GM18517 (cell line): ENCODE measurements around the gene TCL1B.
A peak's percentile ranks its signal among the peaks of the same experiment; 100 is the strongest.

ENCODE experiments used
- ATAC-seq: cut with Tn5 transposase; IDR thresholded peaks from one replicate; pipeline ENCODE4 v1.9.1; 2021; ENCODE audit warnings: mild to moderate bottlenecking, moderate library complexity; ENCODE audit not compliant: unreplicated experiment

TCL1B gene

DNA sequence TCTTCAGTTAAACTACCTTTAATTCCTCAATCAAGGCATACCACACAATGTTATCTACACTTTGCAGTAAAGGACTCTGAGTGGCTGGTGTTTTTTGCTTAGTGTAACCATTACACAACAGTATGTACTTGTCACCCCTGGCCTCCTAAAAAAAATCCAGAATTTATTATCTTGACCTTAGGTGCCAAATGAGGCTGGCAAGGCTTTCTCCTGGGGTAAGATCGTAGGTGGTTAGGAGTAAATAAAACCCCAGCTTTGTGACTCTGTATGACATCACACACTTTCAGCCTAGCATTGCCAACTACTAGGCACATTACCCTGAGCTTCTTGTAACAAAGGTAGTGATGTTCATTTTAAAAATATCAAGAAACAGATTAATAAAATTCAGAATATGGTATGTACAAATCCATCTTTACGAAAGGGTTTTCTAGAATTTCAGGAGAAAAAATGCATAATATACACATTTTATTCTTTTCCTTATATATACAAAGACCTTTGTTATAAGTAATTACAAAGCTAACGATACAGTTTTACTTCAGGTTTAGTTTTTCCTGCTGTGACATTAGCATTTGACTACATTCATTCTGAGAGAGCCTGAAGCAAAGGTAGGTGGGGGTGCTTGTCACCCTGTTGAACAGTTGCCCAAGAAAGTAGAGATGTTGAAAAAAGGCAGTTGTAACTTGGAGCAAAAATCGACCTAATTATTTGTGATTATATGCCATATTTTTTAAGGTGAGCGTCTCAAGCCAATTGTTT lies 14.2 kb downstream of the TCL1B start:
- no peak for ATAC-seq

DNA sequence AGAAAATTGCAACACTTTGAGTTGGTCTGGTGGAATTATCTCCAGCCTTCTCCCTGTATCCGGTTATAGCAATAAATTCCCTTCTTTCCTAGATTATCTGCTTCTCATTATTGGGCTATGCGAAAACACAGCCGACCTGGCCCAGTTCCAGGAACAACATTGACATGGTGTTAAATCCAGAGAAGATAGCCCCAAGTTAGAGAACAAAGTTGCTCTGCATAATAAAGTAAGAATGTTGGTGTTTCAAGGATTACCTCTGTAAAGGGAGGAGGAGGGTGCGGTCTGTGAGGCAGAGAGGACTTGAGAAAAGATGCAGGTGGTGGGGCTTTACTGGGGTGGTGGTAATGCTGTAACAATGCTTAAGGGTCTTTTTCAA lies 15.6 kb downstream of the TCL1B start:
- no peak for ATAC-seq

DNA sequence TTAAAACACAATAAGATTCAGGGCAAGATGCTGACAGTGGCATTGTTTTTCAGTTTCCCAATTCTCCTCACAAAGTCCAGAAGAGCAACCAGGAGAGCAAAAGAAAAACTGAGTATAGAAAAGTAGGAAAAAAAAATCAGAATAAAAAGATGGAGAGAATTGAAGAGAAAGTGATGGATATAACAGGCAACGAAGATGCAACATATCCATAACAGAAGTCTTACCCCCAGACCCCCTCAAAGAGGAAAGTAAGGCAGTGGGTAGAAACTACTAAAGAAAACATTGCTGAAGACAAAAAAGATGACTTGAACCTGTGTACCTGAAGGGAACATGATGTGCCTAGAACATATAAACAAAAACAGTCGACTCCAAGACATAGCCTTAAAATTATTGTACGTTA lies 17.1 kb downstream of the TCL1B start:
- ATAC-seq: no peak

DNA sequence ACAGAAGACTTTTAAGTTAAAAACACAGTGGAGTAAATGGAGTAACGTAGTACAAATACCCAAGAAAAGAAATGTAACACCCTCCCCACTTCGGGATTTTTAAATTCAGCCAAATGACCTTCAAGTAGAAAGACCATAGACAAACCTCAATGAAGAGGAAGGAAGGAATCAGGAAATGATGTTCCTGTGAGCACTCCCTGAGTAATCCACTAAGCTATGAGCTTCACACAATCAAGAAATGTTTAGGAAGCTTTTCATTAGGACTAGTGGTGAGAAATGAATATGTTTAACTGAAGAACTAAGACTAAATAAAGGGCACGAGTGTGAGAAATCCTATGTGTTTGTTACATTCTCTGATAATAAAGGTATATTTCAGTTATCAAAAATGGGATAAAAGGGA lies 17.6 kb downstream of the TCL1B start:
- ATAC-seq: no peak

GRCh38 chr14:95705518-95705917 lies 19.3 kb downstream of the TCL1B start:
- no peak for ATAC-seq

GRCh38 chr14:95707327-95707726 lies 21.1 kb downstream of the TCL1B start:
- ATAC-seq: no peak

GRCh38 chr14:95710106-95710505 lies 23.9 kb downstream of the TCL1B start:
- no peak for ATAC-seq

- no peak for ATAC-seq
Measured at GRCh38 chr14:95711476-95712176, 25.4 kb downstream of the TCL1B start.

- ATAC-seq: no peak
Measured at GRCh38 chr14:95712398-95712797, 26.2 kb downstream of the TCL1B start.

GRCh38 chr14:95713596-95714371 lies 27.6 kb downstream of the TCL1B start, which contains the start of gene TCL1A:
Gene TCL1A, minus strand, starts transcription at chr14:95714125. Its CDS starts 59 bp downstream, at chr14:95714066.
- peak; percentile 63 for ATAC-seq

GRCh38 chr14:95722525-95723190 lies 36.4 kb downstream of the TCL1B start:
- ATAC-seq: no peak

DNA sequence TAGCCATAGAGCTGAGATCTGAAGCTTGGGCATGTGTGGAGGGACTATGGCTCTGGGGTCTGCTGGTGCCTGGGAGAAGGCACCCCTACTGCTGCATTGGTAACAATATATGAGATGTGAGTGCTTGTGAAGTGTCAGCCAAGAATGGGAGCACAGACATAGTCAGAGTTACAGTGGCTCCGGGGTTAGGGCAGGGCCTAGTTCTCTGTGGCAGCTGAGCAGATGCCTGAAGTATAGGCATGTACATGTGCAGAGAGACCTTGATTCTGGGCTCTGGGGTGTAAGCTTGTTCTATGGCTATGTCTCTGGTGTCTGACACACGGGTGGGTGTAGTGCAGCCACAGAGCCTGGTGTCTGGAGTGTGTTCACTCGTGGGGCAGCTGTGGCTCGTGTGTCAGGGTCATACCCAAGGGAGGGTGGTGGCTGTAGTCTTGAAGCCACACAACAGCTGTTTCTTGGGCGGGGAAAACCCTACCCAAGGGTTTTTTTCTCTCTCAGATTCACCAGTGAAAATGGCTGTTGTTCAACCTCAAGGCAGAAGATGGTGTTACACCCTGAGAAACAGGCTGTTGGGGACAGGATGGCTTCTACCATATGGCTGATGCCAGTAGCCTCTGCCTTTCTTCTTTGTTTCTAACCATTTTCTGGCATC lies 39.6 kb downstream of the TCL1B start:
- peak; percentile 90 for ATAC-seq

GRCh38 chr14:95727056-95727700 lies 41.0 kb downstream of the TCL1B start:
- no peak for ATAC-seq

GRCh38 chr14:95729402-95730028 lies 43.3 kb downstream of the TCL1B start:
- peak; percentile 49 for ATAC-seq

GRCh38 chr14:95730126-95730525 lies 43.9 kb downstream of the TCL1B start:
- no peak for ATAC-seq

DNA sequence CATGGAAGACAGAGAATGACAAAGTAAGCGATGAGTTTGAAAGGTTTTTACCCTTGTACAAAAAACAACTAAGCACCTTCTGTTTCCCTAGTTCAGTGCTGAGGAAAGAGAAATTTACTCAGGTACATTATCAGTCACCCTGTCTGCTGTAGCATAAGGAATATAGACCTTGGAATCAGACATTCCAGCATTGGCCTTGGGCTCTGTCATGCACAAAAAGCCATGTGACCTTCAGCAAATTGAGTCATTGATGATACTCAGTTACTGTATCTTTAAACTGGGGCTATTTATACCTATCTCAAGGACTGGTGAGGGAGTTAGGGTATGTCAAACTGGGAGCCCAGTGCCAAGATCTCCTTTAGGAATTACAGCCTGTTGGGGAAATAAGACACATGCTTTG lies 47.0 kb downstream of the TCL1B start:
- no peak for ATAC-seq

- no peak for ATAC-seq
Measured at GRCh38 chr14:95739356-95739755, 53.1 kb downstream of the TCL1B start.

GRCh38 chr14:95741038-95741490 lies 54.8 kb downstream of the TCL1B start:
- no peak for ATAC-seq

DNA sequence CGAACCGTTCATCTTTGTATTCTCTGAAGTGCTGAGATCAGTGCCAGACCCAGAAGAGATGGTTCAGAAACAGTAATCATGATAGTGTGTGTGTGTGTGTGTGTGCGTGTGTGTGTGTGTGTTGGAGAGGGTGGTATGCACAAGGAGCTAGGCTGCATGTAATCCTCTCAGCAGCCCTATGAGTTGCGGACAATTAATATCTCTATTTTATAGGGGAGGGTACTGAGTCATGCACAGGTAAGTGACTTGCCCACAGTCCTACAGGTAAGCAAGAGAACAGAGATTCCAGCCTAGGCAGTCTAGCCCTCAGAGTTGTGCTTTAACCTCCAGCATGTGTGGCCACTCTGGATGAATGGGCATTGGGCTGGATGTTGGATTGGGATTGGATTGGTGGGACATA lies 55.6 kb downstream of the TCL1B start:
- no peak for ATAC-seq
